WTC11 (cell line): ENCODE results near the gene CXCL10. TPM values are rescaled to one million over a fixed set of nuclear protein-coding genes. Genes with fewer than 3 reads are reported as not detected.

Experiments
- ATAC-seq: fragments of 200-7000 bp; cut with Tn5 transposase; 2 replicates; pipeline ENCODE4 v1.10.0; 2021; ENCODE audit warnings: mild to moderate bottlenecking, moderate library complexity
- CTCF ChIA-PET: fragments of 300-600 bp; sonication (Branson Sonifier 250); formaldehyde crosslinking; loops from one replicate; lab custom pipeline; 2021; ENCODE audit warnings: antibody characterized with exemption; lab: Charles Lee
- POLR2A ChIA-PET: fragments of 350-600 bp; sonication (Branson Sonifier 250); formaldehyde crosslinking; loops from one replicate; lab custom pipeline; 2021; ENCODE audit warnings: antibody characterized with exemption; lab: Charles Lee
- DNase-seq: peaks from one replicate; pipeline ENCODE4 v3.0.0; 2021; ENCODE audit warnings: low spot score
- H3K27ac Mint-ChIP-seq: 2 replicates; pipeline ENCODE4 v1.8.0; 2021; ENCODE audit warnings: mixed read lengths
- H3K27me3 Mint-ChIP-seq: 2 replicates; pipeline ENCODE4 v1.8.0; 2021; ENCODE audit warnings: low read depth, mild to moderate bottlenecking, moderate library complexity, mixed read lengths
- H3K36me3 Mint-ChIP-seq: 2 replicates; pipeline ENCODE4 v1.8.0; 2021; ENCODE audit warnings: mixed read lengths
- H3K4me1 Mint-ChIP-seq: 2 replicates; pipeline ENCODE4 v1.8.0; 2022; ENCODE audit warnings: mixed read lengths
- H3K4me3 Mint-ChIP-seq: 2 replicates; pipeline ENCODE4 v1.8.0; 2021; ENCODE audit warnings: mild to moderate bottlenecking, moderate library complexity, mixed read lengths
- H3K9me3 Mint-ChIP-seq: 2 replicates; pipeline ENCODE4 v1.8.0; 2021; ENCODE audit warnings: mixed read lengths
- ATF1 ChIP-seq: sonication (generic); formaldehyde crosslinking; IDR thresholded peaks from 2 replicates; pipeline ENCODE4 v1.8.1; 2023; ENCODE audit warnings: mild to moderate bottlenecking, moderate library complexity, missing genetic modification reagents
- ATF3 ChIP-seq: sonication (generic); formaldehyde crosslinking; conservative IDR thresholded peaks from 2 replicates; pipeline ENCODE4 v1.8.1; 2022; ENCODE audit warnings: mild to moderate bottlenecking, missing genetic modification reagents
- ATF6 ChIP-seq: sonication (generic); formaldehyde crosslinking; IDR thresholded peaks from 2 replicates; pipeline ENCODE4 v1.8.1; 2023; ENCODE audit warnings: mild to moderate bottlenecking, missing genetic modification reagents
- CDX4 ChIP-seq: fragments of 250-450 bp; sonication (Bioruptor Pico); IDR thresholded peaks from 2 replicates; pipeline ENCODE4 v1.9.0; 2021; ENCODE audit warnings: moderate library complexity, mild to moderate bottlenecking, inconsistent platforms, borderline replicate concordance
- CTCF ChIP-seq: fragments of 200-600 bp; IDR thresholded peaks from 2 replicates; pipeline ENCODE4 v1.8.0; 2022; ENCODE audit warnings: antibody characterized with exemption
- ERG ChIP-seq: fragments of 250-450 bp; sonication (Bioruptor Pico); IDR thresholded peaks from 2 replicates; pipeline ENCODE4 v1.8.0; 2021; ENCODE audit warnings: mild to moderate bottlenecking
- ESRRA ChIP-seq: sonication (generic); formaldehyde crosslinking; IDR thresholded peaks from 2 replicates; pipeline ENCODE4 v1.8.1; 2022; ENCODE audit warnings: mild to moderate bottlenecking, missing genetic modification reagents, borderline replicate concordance
- FOXJ3 ChIP-seq: sonication (generic); formaldehyde crosslinking; IDR thresholded peaks from 2 replicates; pipeline ENCODE4 v1.9.0; 2021; ENCODE audit warnings: missing genetic modification reagents, mild to moderate bottlenecking, borderline replicate concordance
- GABPB1 ChIP-seq: sonication (generic); formaldehyde crosslinking; IDR thresholded peaks from 2 replicates; pipeline ENCODE4 v1.8.1; 2023; ENCODE audit warnings: mild to moderate bottlenecking, missing genetic modification reagents
- GTF2I ChIP-seq: fragments of 250-450 bp; sonication (Bioruptor Pico); conservative IDR thresholded peaks from 2 replicates; pipeline ENCODE4 v1.4.0; 2021; ENCODE audit warnings: mild to moderate bottlenecking
- JUN ChIP-seq: sonication (generic); formaldehyde crosslinking; IDR thresholded peaks from 2 replicates; pipeline ENCODE4 v1.8.0; 2023; ENCODE audit warnings: mild to moderate bottlenecking, missing genetic modification reagents
- MXD4 ChIP-seq: fragments of 250-450 bp; sonication (Bioruptor Pico); IDR thresholded peaks from 2 replicates; pipeline ENCODE4 v1.8.0; 2021; ENCODE audit warnings: mild to moderate bottlenecking, moderate library complexity, borderline replicate concordance
- PRRX2 ChIP-seq: fragments of 250-450 bp; sonication (Bioruptor Pico); IDR thresholded peaks from 2 replicates; pipeline ENCODE4 v1.8.0; 2021; ENCODE audit warnings: mild to moderate bottlenecking
- ZBTB21 ChIP-seq: sonication (generic); formaldehyde crosslinking; IDR thresholded peaks from 2 replicates; pipeline ENCODE4 v1.8.1; 2023; ENCODE audit warnings: mild to moderate bottlenecking, missing genetic modification reagents, borderline replicate concordance
- ZBTB43 ChIP-seq: sonication (generic); formaldehyde crosslinking; IDR thresholded peaks from 2 replicates; pipeline ENCODE4 v1.8.1; 2023; ENCODE audit warnings: mild to moderate bottlenecking, missing genetic modification reagents
- ZNF138 ChIP-seq: sonication (generic); formaldehyde crosslinking; conservative IDR thresholded peaks from 2 replicates; pipeline ENCODE4 v1.8.1; 2022; ENCODE audit warnings: mild to moderate bottlenecking, moderate library complexity, missing genetic modification reagents
- ZNF263 ChIP-seq: sonication (generic); formaldehyde crosslinking; IDR thresholded peaks from 2 replicates; pipeline ENCODE4 v1.8.1; 2022; ENCODE audit warnings: low read depth, mild to moderate bottlenecking, moderate library complexity, missing genetic modification reagents
- ZNF416 ChIP-seq: fragments of 250-450 bp; sonication (Bioruptor Pico); IDR thresholded peaks from 2 replicates; pipeline ENCODE4 v1.9.0; 2021; ENCODE audit warnings: mild to moderate bottlenecking, inconsistent platforms
- ZNF532 ChIP-seq: fragments of 250-450 bp; sonication (Bioruptor Pico); IDR thresholded peaks from 2 replicates; pipeline ENCODE4 v1.9.0; 2021; ENCODE audit warnings: mild to moderate bottlenecking, borderline replicate concordance
- total RNA-seq: library from RNA; stranded (reverse); gene quantifications from 3 replicates; pipeline ENCODE4 v1.2.3, GENCODE V29; 2021

CXCL10 gene
- total RNA-seq, 1 experiment from 2014 or later, result not detected

GRCh38 chr4:76016393-76016792 lies 6.9 kb downstream of the CXCL10 start:
- Mint-ChIP-seq H3K27ac (peak overlapping the region; percentile 81), H3K9me3 (no peaks in the 10 kb centered on the region), H3K4me3 (no peak overlapping the region), H3K4me1 (peaks cover 20% of the 10 kb centered on the region)
- peak; percentile 36 for ATAC-seq
- no peak for TF ChIP-seq GABPB1
- no peak for TF ChIP-seq ZNF138 (CRISPR knock-in tag)
- no peak for TF ChIP-seq ESRRA (CRISPR knock-in tag)
- TF ChIP-seq ZNF532 (CRISPR knock-in tag), result no peak
- no peak for TF ChIP-seq JUN (CRISPR knock-in tag)
- TF ChIP-seq PRRX2 (CRISPR knock-in tag), result no peak
- TF ChIP-seq ATF6, result no peak
- TF ChIP-seq, all 79 proteins: peak for 0
- Mint-ChIP-seq H3K36me3 (no peaks in the 10 kb centered on the region), H3K27me3 (peaks cover 10% of the 10 kb centered on the region)
- ChIA-PET POLR2A (no interaction called here), CTCF (no interaction called here)
- DNase-seq, result no peak

GRCh38 chr4:76013540-76013939 lies 9.8 kb downstream of the CXCL10 start:
- ATAC-seq, result no peak
- ChIA-PET CTCF (interaction anchor here (1.3 kb wide), 2 partner anchors 11 to 18 kb away, joined by 3 to 5 read pairs; no protein-coding TSS in a partner anchor), POLR2A (no interaction called here)
- H3K4me3 Mint-ChIP-seq, result no peak overlapping the region
- no peak overlapping the region for H3K27ac Mint-ChIP-seq
- peaks cover 22% of the 10 kb centered on the region for H3K4me1 Mint-ChIP-seq
- no peak for DNase-seq
- no peak for TF ChIP-seq ZBTB21 (CRISPR knock-in tag)
- TF ChIP-seq ZNF263 (CRISPR knock-in tag), result no peak
- TF ChIP-seq ATF1 (CRISPR knock-in tag), result no peak
- TF ChIP-seq FOXJ3 (CRISPR knock-in tag), result no peak
- no peak for TF ChIP-seq ATF6
- TF ChIP-seq ESRRA (CRISPR knock-in tag), result no peak
- TF ChIP-seq CTCF, result no peak
- TF ChIP-seq ZNF416 (CRISPR knock-in tag), result no peak
- TF ChIP-seq ERG (CRISPR knock-in tag), result no peak
- TF ChIP-seq GTF2I, result no peak
- TF ChIP-seq MXD4 (CRISPR knock-in tag), result no peak
- TF ChIP-seq ATF3 (CRISPR knock-in tag), result no peak
- TF ChIP-seq CDX4, result no peak
- no peak for TF ChIP-seq ZBTB43 (CRISPR knock-in tag)
- TF ChIP-seq, all 79 proteins: peak for 0
- Mint-ChIP-seq H3K27me3 (peaks cover 12% of the 10 kb centered on the region), H3K9me3 (no peaks in the 10 kb centered on the region), H3K36me3 (no peaks in the 10 kb centered on the region)
